Muscle layer of colon (tissue), 2 donors: ENCODE results near the gene PCDHGC5.

ENCODE experiments used
- H3K27ac ChIP-seq: one replicate; pipeline ENCODE4 v1.7.0; 2013; ENCODE audit warnings: low read depth, mild to moderate bottlenecking, low read length, moderate library complexity
- H3K27me3 ChIP-seq, 2 donors: one replicate each; pipeline ENCODE4 v1.7.0; 2013; ENCODE audit warnings: low read length in 2 of 2, mild to moderate bottlenecking in 2 of 2; ENCODE audit not compliant: insufficient read depth in 2 of 2, control insufficient read depth in 1 of 2
- H3K36me3 ChIP-seq: one replicate; pipeline ENCODE4 v1.7.0; 2013; ENCODE audit warnings: mild to moderate bottlenecking, low read length; ENCODE audit not compliant: insufficient read depth
- H3K4me1 ChIP-seq: one replicate; pipeline ENCODE4 v1.7.0; 2013; ENCODE audit warnings: mild to moderate bottlenecking, low read length; ENCODE audit not compliant: insufficient read depth
- H3K4me3 ChIP-seq, 2 donors: one replicate each; pipeline ENCODE4 v1.7.0; 2013; ENCODE audit warnings: low read length in 2 of 2, low read depth in 1 of 2, mild to moderate bottlenecking in 1 of 2, moderate library complexity in 1 of 2
- H3K9ac ChIP-seq: one replicate; pipeline ENCODE4 v1.7.0; 2013; ENCODE audit warnings: low read length
- H3K9me3 ChIP-seq: one replicate; pipeline ENCODE4 v1.7.0; 2013; ENCODE audit warnings: mild to moderate bottlenecking, low read length
- donor health status: abdominal sarcoma.
- donor health status: Adenocarcinoma of cecum.

PCDHGC5 gene

DNA sequence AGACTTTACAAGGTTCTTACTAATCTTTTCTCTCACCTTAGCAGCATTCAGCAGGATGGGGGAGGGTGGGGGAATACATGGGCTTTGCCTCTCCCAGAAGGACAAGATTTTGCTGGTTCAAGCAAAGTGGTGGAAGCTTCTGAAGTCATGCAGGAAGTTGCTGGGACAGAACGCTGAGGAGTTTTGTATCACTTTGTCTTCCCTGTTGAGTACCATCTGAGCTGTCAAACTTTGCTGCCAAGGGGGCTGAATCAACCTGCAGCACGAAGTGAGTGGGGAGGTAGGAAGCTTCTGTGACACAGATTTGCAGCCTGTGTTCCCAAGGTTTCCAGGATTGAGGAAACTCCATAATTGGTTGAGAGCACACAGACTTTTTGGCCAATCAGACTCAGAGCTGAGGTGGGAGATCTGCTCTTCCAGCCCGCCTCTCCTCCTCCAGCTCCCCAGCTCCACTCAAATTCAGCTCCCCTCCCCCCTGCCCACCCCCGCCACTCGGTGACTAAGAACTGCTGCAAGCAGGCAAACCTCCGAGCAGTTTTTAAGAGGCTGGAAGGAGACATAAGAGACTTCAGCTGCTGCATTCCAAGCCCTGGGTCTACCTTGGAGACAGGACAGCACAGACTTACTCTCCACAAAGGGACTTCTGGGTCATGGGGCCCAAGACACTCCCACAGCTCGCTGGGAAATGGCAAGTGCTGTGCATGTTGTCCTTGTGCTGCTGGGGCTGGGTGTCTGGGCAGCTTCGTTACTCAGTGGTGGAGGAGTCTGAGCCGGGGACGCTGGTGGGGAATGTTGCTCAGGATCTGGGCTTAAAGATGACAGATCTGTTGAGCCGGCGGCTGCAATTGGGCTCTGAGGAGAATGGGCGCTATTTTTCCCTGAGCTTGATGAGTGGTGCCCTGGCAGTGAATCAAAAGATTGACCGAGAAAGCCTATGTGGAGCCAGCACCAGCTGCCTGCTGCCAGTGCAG lies at the start of gene PCDHGC5:
PCDHGC5 (plus strand) TSS at position 491 of the 971 bp plus-strand sequence; CDS start at position 651, 160 bp downstream.
- Histone ChIP-seq H3K27ac (no peak within 1 kb of the TSS), H3K4me1 (peaks cover 33% of the 10 kb centered on the region), H3K4me3 (no peak within 1 kb of the TSS), H3K9me3 (no peaks in the 10 kb centered on the region), H3K9ac (no peak within 1 kb of the TSS), H3K36me3 (no peaks in the 10 kb centered on the region), H3K27me3 (no peaks in the 10 kb centered on the region)

DNA sequence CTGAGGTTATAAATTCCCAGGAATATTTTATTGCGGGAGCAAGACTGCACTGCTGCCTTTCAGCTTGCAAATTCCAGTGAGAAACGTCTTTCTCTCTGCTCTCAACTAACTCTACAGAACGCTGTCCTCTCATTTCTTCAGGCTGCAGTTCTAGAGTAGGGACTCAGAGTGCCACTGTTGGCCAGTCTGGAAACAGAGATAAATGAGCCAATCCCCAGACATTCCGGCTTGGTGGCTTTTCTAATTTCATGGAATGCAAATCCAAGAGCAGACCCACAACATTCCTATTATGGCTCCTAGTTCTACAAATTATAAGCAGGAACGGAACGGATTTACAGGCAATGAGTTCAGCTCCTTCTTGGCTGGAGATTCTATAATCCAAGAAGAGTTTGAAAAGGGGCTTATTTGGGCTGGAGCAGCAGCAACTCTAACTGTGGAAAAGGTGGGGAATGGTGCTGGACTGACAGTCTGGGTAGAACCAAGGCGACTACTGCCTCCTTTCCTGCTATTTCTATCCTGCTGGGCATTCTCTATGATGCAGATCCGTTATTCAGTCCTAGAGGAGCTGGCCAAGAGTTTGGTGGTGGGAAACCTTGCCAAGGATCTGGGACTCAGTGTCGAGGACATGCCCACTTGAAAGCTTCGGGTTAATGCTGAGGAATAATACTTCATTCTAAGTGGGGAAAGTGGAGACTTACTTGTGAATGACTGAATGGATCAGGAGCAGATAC lies 49.3 kb upstream of the PCDHGC5 start:
- Histone ChIP-seq H3K36me3 (no peaks in the 10 kb centered on the region), H3K27me3 (no peaks in the 10 kb centered on the region), H3K4me1 (no peaks in the 10 kb centered on the region), H3K27ac (no peak overlapping the region), H3K9me3 (peaks cover 22% of the 10 kb centered on the region), H3K9ac (no peak overlapping the region), H3K4me3 (peak overlapping the region in 1 of 2 donors; percentile 1)

DNA sequence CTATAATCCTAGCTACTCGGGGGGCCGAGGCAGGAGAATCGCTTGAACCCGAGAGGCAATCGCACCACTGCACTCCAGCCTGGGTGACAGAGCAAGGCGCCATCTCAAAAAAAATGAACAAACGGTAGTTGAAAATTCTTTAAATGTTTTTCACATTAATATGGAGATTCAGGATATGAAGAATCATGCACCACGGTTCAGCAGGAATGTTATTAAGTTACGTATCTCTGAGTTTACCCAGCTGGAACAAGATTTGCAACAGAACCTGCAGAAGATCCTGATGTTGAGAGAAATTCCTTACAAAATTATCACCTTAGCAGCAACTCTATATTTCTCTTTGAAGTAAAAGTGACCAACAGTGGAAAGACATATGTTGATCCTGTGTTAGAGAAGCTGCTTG lies 48.5 kb upstream of the PCDHGC5 start:
- peaks cover 22% of the 10 kb centered on the region for H3K9me3 ChIP-seq
- no peaks in the 10 kb centered on the region for H3K4me1 ChIP-seq

DNA sequence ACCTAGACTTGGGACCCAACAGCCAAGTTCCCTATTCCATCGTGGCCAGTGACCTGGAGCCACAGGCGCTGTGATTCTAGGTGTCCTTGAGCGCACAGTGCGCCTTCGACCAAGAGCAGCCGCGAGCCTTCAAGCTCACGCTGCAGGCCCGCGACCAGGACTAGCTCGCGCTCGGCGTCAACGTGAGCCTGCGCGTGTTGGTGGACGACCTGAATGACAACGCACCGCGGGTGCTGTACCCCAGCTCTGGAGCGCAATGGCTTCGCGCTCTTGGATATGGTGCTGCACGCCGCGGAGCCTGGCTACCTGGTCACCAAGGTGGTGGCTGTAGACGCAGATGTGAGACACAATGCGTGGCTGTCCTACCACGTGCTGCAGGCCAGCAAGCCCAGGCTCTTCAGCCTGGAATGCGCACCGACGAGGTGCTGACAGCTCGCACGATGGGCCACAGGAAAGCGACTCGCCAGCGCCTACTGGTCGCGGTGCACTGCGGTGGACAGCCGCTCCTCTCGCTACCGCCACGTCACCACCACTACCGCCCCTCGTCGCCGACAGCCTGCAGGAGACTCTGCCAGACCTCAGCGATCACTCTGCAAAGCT lies 47.2 kb upstream of the PCDHGC5 start:
- H3K9ac ChIP-seq = no peak overlapping the region
- peaks cover 18% of the 10 kb centered on the region for H3K9me3 ChIP-seq
- no peaks in the 10 kb centered on the region for H3K27me3 ChIP-seq
- H3K4me1 ChIP-seq = no peaks in the 10 kb centered on the region
- H3K27ac ChIP-seq = no peak overlapping the region
- H3K36me3 ChIP-seq = no peaks in the 10 kb centered on the region
- no peak overlapping the region for H3K4me3 ChIP-seq

More for the DNA sequence above, 48.5 kb upstream of the PCDHGC5 start:
- H3K36me3 ChIP-seq = no peaks in the 10 kb centered on the region
- no peak overlapping the region for H3K9ac ChIP-seq
- H3K4me3 ChIP-seq = no peak overlapping the region
- H3K27ac ChIP-seq = no peak overlapping the region
- no peaks in the 10 kb centered on the region for H3K27me3 ChIP-seq

DNA sequence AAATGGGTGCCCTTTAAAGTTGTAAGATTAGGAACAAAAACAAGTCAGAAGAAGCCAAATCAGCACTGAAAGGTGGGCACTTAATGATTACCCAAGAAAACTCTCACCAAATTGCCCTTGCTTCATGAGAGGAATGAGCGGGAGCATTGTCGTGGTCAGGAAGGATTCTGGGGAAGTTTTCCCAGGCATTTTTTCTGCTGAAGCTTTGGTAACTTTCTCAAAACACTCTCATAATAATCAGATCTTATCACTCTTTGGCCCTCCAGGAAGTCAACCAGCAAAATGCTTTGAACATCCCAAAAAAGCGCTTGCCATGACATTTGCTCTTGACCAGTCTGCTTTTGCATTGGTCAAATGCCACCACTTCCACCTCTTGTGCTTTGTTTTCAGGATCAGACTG lies 23.5 kb upstream of the PCDHGC5 start:
- no peak overlapping the region for H3K9ac ChIP-seq
- H3K4me3 ChIP-seq = no peak overlapping the region
- H3K4me1 ChIP-seq = no peaks in the 10 kb centered on the region
- H3K36me3 ChIP-seq = no peaks in the 10 kb centered on the region
- no peak overlapping the region for H3K27ac ChIP-seq
- H3K27me3 ChIP-seq = no peaks in the 10 kb centered on the region
- no peaks in the 10 kb centered on the region for H3K9me3 ChIP-seq

DNA sequence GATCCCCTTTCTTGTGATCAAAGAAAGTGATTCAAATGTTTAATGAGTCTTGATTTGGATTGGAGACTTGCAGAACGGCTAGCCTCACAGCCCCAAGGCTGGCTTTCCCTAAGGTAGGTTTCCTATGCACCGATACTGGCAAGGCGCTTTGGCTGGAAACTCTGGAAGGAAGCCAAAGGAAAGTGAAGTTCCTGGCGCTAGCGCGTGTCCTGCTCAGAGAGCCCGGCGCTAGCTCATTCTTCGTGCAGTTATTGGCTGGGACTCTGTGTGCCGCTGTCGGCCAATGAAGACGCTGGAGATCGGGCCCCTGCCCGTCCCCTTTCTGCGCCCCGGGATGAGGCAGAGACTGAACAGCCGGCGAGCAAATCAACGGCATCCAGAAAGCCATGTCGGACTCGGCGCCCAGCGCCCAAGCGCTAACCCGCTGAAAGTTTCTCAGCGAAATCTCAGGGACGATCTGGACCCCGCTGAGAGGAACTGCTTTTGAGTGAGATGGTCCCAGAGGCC lies 13.2 kb upstream of the PCDHGC5 start, which contains the start of gene PCDHGC3:
PCDHGC3 (plus strand) TSS at position 342 of the 507 bp plus-strand sequence; CDS start at position 493, 151 bp downstream.
- peak within 1 kb of the TSS; percentile 72 for H3K9ac ChIP-seq
- H3K27me3 ChIP-seq = no peaks in the 10 kb centered on the region
- no peaks in the 10 kb centered on the region for H3K9me3 ChIP-seq
- H3K4me1 ChIP-seq = peaks cover 43% of the 10 kb centered on the region
- no peaks in the 10 kb centered on the region for H3K36me3 ChIP-seq
- peak within 1 kb of the TSS; percentile 93 for H3K27ac ChIP-seq
- peak within 1 kb of the TSS; percentile 81 to 82 for H3K4me3 ChIP-seq

DNA sequence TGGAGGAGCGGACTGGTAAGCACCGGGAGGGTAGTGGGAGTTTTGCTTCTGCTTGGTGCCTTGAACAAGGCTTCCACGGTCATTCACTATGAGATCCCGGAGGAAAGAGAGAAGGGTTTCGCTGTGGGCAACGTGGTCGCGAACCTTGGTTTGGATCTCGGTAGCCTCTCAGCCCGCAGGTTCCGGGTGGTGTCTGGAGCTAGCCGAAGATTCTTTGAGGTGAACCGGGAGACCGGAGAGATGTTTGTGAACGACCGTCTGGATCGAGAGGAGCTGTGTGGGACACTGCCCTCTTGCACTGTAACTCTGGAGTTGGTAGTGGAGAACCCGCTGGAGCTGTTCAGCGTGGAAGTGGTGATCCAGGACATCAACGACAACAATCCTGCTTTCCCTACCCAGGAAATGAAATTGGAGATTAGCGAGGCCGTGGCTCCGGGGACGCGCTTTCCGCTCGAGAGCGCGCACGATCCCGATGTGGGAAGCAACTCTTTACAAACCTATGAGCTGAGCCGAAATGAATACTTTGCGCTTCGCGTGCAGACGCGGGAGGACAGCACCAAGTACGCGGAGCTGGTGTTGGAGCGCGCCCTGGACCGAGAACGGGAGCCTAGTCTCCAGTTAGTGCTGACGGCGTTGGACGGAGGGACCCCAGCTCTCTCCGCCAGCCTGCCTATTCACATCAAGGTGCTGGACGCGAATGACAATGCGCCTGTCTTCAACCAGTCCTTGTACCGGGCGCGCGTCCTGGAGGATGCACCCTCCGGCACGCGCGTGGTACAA lies 12.6 kb upstream of the PCDHGC5 start:
- peaks cover 50% of the 10 kb centered on the region for H3K4me1 ChIP-seq
- H3K9me3 ChIP-seq = no peaks in the 10 kb centered on the region
- H3K36me3 ChIP-seq = no peaks in the 10 kb centered on the region
- H3K4me3 ChIP-seq = peak overlapping the region; percentile 81 to 82
- H3K27ac ChIP-seq = peak overlapping the region; percentile 93
- peak overlapping the region; percentile 72 for H3K9ac ChIP-seq
- no peaks in the 10 kb centered on the region for H3K27me3 ChIP-seq

DNA sequence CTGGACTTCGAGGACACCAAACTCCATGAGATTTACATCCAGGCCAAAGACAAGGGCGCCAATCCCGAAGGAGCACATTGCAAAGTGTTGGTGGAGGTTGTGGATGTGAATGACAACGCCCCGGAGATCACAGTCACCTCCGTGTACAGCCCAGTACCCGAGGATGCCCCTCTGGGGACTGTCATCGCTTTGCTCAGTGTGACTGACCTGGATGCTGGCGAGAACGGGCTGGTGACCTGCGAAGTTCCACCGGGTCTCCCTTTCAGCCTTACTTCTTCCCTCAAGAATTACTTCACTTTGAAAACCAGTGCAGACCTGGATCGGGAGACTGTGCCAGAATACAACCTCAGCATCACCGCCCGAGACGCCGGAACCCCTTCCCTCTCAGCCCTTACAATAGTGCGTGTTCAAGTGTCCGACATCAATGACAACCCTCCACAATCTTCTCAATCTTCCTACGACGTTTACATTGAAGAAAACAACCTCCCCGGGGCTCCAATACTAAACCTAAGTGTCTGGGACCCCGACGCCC lies 11.8 kb upstream of the PCDHGC5 start:
- Histone ChIP-seq H3K4me3 (peak overlapping the region; percentile 81 to 82), H3K27me3 (no peaks in the 10 kb centered on the region), H3K27ac (peak overlapping the region; percentile 93), H3K4me1 (peaks cover 52% of the 10 kb centered on the region), H3K9me3 (no peaks in the 10 kb centered on the region), H3K9ac (peak overlapping the region; percentile 72), H3K36me3 (no peaks in the 10 kb centered on the region)

DNA sequence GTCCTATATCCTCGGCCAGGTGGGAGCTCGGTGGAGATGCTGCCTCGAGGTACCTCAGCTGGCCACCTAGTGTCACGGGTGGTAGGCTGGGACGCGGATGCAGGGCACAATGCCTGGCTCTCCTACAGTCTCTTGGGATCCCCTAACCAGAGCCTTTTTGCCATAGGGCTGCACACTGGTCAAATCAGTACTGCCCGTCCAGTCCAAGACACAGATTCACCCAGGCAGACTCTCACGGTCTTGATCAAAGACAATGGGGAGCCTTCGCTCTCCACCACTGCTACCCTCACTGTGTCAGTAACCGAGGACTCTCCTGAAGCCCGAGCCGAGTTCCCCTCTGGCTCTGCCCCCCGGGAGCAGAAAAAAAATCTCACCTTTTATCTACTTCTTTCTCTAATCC lies 11.1 kb upstream of the PCDHGC5 start:
- no peak overlapping the region for H3K9ac ChIP-seq
- peaks cover 52% of the 10 kb centered on the region for H3K4me1 ChIP-seq
- no peak overlapping the region for H3K27ac ChIP-seq

DNA sequence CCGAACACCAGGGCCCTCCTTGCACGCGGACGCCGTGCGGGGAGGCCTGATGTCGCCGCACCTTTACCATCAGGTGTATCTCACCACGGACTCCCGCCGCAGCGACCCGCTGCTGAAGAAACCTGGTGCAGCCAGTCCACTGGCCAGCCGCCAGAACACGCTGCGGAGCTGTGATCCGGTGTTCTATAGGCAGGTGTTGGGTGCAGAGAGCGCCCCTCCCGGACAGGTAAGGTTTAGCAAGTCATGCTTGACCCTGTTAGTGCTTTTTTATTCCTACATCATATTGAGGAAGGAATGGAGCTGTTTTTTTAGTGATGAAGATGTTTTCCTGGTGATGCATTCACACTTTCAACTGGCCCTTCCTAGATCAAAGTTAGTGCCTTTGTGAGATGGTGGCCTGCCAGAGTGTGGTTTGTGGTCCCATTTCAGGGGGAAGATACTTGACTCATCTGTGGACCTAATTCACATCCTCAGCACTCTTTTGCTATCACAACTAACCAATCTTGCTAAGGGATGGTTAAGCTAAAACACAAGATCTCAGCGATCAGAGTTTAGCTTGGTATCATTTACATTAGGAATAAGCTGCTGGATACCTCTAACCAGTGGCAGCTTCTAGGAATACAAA lies 10.4 kb upstream of the PCDHGC5 start:
- Histone ChIP-seq H3K9me3 (no peaks in the 10 kb centered on the region), H3K27me3 (no peaks in the 10 kb centered on the region), H3K36me3 (no peaks in the 10 kb centered on the region), H3K9ac (no peak overlapping the region), H3K27ac (no peak overlapping the region), H3K4me1 (peaks cover 52% of the 10 kb centered on the region), H3K4me3 (peak overlapping the region; percentile 81 to 82)

More for the DNA sequence above, 11.1 kb upstream of the PCDHGC5 start:
- no peaks in the 10 kb centered on the region for H3K9me3 ChIP-seq
- peak overlapping the region; percentile 81 to 82 for H3K4me3 ChIP-seq
- no peaks in the 10 kb centered on the region for H3K27me3 ChIP-seq
- H3K36me3 ChIP-seq = no peaks in the 10 kb centered on the region
